Neural progenitor cell (in vitro differentiated cells): ENCODE data around the gene TVP23C.
"Not testable (repeated sequence)": the region's sequence is repeated elsewhere in the genome, so short reads cannot be mapped to it uniquely, and the experiment has no call there.

ENCODE experiments used
- CTCF ChIP-seq: fragments of 200-600 bp; sonication (generic); IDR thresholded peaks from 2 replicates; pipeline ENCODE4 v1.5.1; 2017; ENCODE audit warnings: antibody characterized with exemption, mild to moderate bottlenecking
- EZH2 ChIP-seq: fragments of 200-600 bp; sonication (generic); IDR thresholded peaks from 2 replicates; pipeline ENCODE4 v1.6.1; 2017; ENCODE audit warnings: antibody characterized with exemption, mild to moderate bottlenecking, moderate library complexity
- EZH2phosphoT487 ChIP-seq: fragments of 200-600 bp; sonication (generic); IDR thresholded peaks from 2 replicates; pipeline ENCODE4 v1.6.1; 2017; ENCODE audit warnings: antibody characterized with exemption

DNA sequence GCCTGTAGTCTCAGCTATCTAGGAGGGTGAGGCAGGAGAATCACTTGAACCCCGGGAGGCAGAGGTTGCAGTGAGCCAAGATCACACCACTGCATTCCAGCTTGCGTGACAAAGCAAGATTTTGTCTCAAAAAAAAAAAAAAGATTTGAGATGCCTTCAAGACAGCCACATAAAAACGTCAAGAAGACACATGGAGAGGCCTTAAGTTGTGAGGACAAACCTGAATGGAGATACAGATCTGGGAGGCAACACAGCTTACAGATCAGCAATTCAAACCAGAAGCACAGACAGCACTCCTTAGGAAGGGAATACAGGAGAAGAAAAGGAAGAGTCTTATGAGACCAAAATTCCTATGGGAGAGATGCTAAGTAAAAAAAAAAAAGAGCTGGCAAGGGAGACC, 13.7 kb downstream of the TVP23C start:
- not testable (repeated sequence) for TF ChIP-seq CTCF, EZH2, EZH2phosphoT487
